ENCODE results near the gene PNPLA5. TPM values are rescaled to one million over a fixed set of nuclear protein-coding genes. Genes with fewer than 3 reads are reported as not detected.

Gene PNPLA5
- total RNA-seq, 4 donors from 2014 or later, result 1.7 to 9.7 (median 4.8) TPM; not detected in 1

DNA sequence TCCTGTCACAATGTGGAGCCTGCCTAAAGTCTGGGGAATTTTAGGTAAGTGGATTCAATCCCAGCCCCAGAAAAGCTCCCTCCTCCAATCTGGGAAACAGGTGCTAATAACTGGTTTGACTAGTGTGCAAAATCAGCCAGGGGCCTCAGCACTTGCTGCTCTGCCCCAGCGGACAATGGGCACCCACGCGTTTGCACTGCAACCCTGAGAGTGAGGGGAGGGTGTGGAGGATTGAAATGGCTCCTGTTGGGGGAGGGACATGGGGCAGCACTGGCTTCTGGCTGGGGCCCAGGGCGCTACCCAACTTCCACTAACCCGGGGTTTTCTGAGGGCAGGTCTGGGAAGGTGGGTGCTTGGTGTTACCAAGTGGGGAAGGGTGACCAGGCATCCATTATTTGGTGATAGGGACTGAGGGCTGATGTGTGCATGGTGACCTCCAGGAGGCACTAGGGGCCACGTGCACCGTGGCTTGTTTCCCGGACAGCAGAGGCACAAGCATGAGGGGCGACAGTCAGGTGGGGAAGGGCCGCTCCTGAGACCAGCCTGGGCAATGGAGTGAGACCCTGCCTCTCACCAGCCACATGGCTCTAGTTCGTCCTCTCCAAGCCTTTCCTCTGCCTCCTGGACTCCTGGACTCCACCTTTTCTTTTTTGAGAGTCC is 4.3 kb upstream of the PNPLA5 start:
- WGBS, 2 donors, result 45 to 48% methylated on average over 11 of the region's 11 CpGs
- TF ChIP-seq, protein P1, sequence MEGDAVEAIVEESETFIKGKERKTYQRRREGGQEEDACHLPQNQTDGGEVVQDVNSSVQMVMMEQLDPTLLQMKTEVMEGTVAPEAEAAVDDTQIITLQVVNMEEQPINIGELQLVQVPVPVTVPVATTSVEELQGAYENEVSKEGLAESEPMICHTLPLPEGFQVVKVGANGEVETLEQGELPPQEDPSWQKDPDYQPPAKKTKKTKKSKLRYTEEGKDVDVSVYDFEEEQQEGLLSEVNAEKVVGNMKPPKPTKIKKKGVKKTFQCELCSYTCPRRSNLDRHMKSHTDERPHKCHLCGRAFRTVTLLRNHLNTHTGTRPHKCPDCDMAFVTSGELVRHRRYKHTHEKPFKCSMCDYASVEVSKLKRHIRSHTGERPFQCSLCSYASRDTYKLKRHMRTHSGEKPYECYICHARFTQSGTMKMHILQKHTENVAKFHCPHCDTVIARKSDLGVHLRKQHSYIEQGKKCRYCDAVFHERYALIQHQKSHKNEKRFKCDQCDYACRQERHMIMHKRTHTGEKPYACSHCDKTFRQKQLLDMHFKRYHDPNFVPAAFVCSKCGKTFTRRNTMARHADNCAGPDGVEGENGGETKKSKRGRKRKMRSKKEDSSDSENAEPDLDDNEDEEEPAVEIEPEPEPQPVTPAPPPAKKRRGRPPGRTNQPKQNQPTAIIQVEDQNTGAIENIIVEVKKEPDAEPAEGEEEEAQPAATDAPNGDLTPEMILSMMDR (IDR thresholded peaks at IDR 0.05), result no peak
- no peak for TF ChIP-seq POLR2A (IDR thresholded peaks at IDR 0.05)
- intact Hi-C loops (cut with DNase I; ENCODE audit: low total_unique reads), result no loop called here
- no peak overlapping the region for H3K4me3 ChIP-seq (ENCODE audit: low read depth, poor library complexity, severe bottlenecking)
- DNase-seq (ENCODE audit: low spot score in 2 of 2), result no peak

DNA sequence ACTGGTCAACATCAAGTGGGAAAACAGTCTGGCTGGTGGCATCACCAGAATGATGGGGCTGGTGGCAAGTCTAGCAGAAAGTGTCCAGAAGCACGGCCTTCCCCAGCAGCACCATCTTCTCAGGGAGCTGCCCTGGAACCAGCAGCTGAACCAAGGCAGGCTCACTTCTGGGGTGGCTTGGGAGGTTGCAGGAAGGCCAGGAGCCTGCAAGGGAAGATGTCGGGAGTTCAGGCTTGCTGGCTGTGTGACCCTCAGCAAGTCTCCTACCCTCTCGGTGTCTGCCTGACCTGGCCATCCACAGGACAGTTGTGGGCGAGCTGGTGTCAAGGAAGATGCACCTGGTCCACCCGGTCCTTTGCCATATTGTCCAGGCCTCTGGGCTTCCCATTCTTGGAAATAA is 2.3 kb upstream of the PNPLA5 start:
- no peak for DNase-seq (ENCODE audit: low spot score in 2 of 2)
- 76 to 78% methylated on average over 5 of the region's 5 CpGs for WGBS, 2 donors
- H3K4me3 ChIP-seq (ENCODE audit: low read depth, poor library complexity, severe bottlenecking), result no peak overlapping the region
- TF ChIP-seq POLR2A (IDR thresholded peaks at IDR 0.05), result no peak
- TF ChIP-seq, protein P1 (IDR thresholded peaks at IDR 0.05), result no peak
- intact Hi-C loops (cut with DNase I; ENCODE audit: low total_unique reads), result no loop called here

DNA sequence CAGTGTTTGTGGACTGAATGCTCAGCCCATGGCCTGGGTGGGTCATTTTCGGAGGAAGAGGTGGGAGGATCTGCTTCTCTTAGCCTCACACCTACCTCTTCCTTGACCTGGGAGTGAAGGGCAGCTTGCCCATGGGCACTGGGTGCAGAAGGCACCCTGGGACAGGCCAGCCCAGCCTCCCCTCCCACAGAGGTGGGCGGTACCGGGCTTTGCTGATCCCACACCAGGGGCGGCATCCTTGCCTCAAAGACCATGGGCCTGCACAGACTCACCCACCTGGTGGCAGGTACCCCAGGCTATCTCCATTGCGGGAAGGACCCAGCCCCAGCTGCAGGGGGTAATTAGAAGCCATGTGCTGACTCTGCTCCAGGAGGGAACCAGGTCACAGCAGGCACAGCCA is 1.5 kb upstream of the PNPLA5 start:
- no peak for TF ChIP-seq POLR2A (IDR thresholded peaks at IDR 0.05)
- TF ChIP-seq, protein P1 (IDR thresholded peaks at IDR 0.05), result no peak
- WGBS, 2 donors, result 31 to 40% methylated on average over 1 to 5 of the region's 5 CpGs
- no peak overlapping the region for H3K4me3 ChIP-seq (ENCODE audit: low read depth, poor library complexity, severe bottlenecking)
- intact Hi-C loops (cut with DNase I; ENCODE audit: low total_unique reads), result no loop called here
- no peak for DNase-seq (ENCODE audit: low spot score in 2 of 2)

DNA sequence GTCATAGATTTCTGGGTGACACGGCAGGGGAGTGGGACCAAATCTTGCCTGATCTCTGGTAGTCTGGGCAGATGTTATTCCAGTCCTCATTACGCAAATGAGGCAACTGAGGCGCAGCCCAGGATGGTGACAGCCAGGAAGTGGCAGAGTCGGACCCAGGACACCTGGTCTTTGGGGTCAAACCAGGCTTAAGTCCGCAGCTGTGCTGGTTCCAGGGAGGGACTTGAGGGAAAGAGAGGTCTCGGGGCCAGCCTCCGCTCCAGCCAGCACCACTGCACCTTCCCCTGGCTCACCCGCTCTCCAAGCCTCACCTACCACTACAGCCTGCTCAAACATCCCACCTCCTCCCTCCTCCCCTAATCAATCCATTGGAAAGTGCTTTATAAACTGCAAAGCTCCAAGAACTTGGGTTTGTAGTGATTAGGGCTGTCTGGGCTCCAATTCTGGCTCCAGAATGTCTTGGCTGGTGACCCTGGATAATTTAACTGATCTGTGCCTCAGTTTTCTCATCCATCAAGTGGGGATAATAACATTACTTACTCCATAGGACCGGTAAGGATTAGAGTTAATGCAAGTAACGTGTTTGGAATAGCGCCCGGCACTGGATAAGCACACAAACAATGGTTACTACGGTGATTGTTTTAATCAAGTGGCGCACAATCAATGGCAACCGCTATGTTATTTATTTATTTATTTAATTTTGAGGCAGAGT is 526 bp upstream of the PNPLA5 start:
- no peak for DNase-seq (ENCODE audit: low spot score in 2 of 2)
- intact Hi-C loops (cut with DNase I; ENCODE audit: low total_unique reads), result no loop called here
- TF ChIP-seq POLR2A (IDR thresholded peaks at IDR 0.05), result no peak
- TF ChIP-seq, protein P1 (IDR thresholded peaks at IDR 0.05), result no peak
- 52 to 75% methylated on average over 10 to 14 of the region's 15 CpGs for WGBS, 2 donors
- H3K4me3 ChIP-seq (ENCODE audit: low read depth, poor library complexity, severe bottlenecking), result no peak overlapping the region

DNA sequence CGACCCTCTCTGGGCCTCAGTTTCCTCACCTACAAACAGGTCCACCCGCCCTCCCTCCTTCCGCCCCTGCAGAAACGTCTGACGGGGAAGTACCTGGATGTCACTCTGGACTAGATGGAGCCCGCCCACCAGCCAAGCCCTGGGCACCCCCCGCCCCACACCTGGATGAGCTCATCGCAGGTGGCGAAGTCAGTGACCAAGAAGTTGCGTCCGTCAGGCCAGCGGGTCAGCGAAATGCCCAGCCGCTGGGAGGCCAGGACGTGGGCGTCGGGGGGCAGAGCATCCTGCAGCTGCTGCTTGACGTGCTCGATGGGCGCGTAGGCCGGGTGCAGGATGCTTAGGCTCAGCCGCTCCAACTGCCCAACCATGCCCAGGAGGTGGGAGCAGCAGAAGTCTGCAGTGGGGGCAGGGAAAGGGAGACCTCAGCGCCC is 897 bp downstream of the PNPLA5 start:
- 22% methylated on average over 24 of the region's 24 CpGs; no CpG with 5 or more reads in 1 of the 2 donors for WGBS, 2 donors
- no peak for DNase-seq (ENCODE audit: low spot score in 2 of 2)
- TF ChIP-seq POLR2A (IDR thresholded peaks at IDR 0.05), result no peak
- TF ChIP-seq, protein P1 (IDR thresholded peaks at IDR 0.05), result no peak
- intact Hi-C loops (cut with DNase I; ENCODE audit: low total_unique reads), result no loop called here
- no peak overlapping the region for H3K4me3 ChIP-seq (ENCODE audit: low read depth, poor library complexity, severe bottlenecking)
